HepG2 (cell line): ENCODE measurements around the gene NUCB1. TPM values are rescaled to one million over a fixed set of nuclear protein-coding genes. Genes with fewer than 3 reads are reported as not detected.
A peak's percentile ranks its signal among the peaks of the same experiment; 100 is the strongest.

Experiments
- BHLHE40 ChIP-seq: IDR thresholded peaks from 2 replicates; pipeline ENCODE4 v1.6.1; 2011; ENCODE audit warnings: low read length, improper control_type of control experiment
- CENPX ChIP-seq: sonication (generic); formaldehyde crosslinking; IDR thresholded peaks from 2 replicates; pipeline ENCODE4 v1.9.0; 2021; ENCODE audit warnings: mild to moderate bottlenecking, missing genetic modification reagents, moderate library complexity
- ETV5 ChIP-seq: IDR thresholded peaks from 2 replicates; pipeline ENCODE4 v1.6.1; 2018; ENCODE audit warnings: missing biosample characterization, missing genetic modification reagents, inconsistent platforms, borderline replicate concordance
- HDAC1 ChIP-seq: sonication (generic); formaldehyde crosslinking; IDR thresholded peaks from 2 replicates; pipeline ENCODE4 v1.5.1; 2020; ENCODE audit warnings: mild to moderate bottlenecking, missing genetic modification reagents
- MED1 ChIP-seq: sonication (generic); formaldehyde crosslinking; IDR thresholded peaks from 2 replicates; pipeline ENCODE4 v1.4.0; 2020; ENCODE audit warnings: missing genetic modification reagents
- NR2C2 ChIP-seq: sonication (generic); formaldehyde crosslinking; IDR thresholded peaks from 2 replicates; pipeline ENCODE4 v1.4.0; 2020; ENCODE audit warnings: missing genetic modification reagents, mild to moderate bottlenecking, moderate library complexity, borderline replicate concordance
- PCBP2 ChIP-seq: fragments of 200-400 bp; formaldehyde crosslinking; optimal IDR thresholded peaks from 2 replicates; pipeline ENCODE3; 2018; ENCODE audit warnings: low read length, low read depth; ENCODE audit not compliant: poor library complexity, severe bottlenecking
- SIN3A ChIP-seq: IDR thresholded peaks from 2 replicates; pipeline ENCODE4 v1.6.1; 2011; ENCODE audit warnings: low read depth, mild to moderate bottlenecking, control low read depth, low read length, borderline replicate concordance
- SP140L ChIP-seq: sonication (generic); formaldehyde crosslinking; IDR thresholded peaks from 2 replicates; pipeline ENCODE4 v1.4.0; 2020; ENCODE audit warnings: missing genetic modification reagents, borderline replicate concordance
- SP4 ChIP-seq: sonication (generic); formaldehyde crosslinking; IDR thresholded peaks from 2 replicates; pipeline ENCODE4 v1.8.1; 2023; ENCODE audit warnings: mild to moderate bottlenecking, missing genetic modification reagents
- SRF ChIP-seq: IDR thresholded peaks from 2 replicates; pipeline ENCODE4 v1.6.1; 2011; ENCODE audit warnings: mild to moderate bottlenecking, low read depth, low read length, moderate library complexity
- SRSF1 ChIP-seq: fragments of 200-400 bp; formaldehyde crosslinking; optimal IDR thresholded peaks from 2 replicates; pipeline ENCODE3; 2017; ENCODE audit warnings: mild to moderate bottlenecking, low read depth, low read length, moderate library complexity
- TRIM24 ChIP-seq: sonication (generic); formaldehyde crosslinking; IDR thresholded peaks from 2 replicates; pipeline ENCODE4 v1.8.0; 2022; ENCODE audit warnings: mild to moderate bottlenecking, missing genetic modification reagents
- ZNF121 ChIP-seq: sonication (generic); formaldehyde crosslinking; IDR thresholded peaks from 2 replicates; pipeline ENCODE4 v1.5.0; 2020; ENCODE audit warnings: mild to moderate bottlenecking, missing genetic modification reagents
- ZNF724P ChIP-seq: sonication (generic); formaldehyde crosslinking; IDR thresholded peaks from 2 replicates; pipeline ENCODE4 v1.8.0; 2022; ENCODE audit warnings: missing genetic modification reagents, borderline replicate concordance
- ZNF816 ChIP-seq: sonication (generic); formaldehyde crosslinking; IDR thresholded peaks from 2 replicates; pipeline ENCODE4 v1.8.0; 2022; ENCODE audit warnings: missing genetic modification reagents, mild to moderate bottlenecking, borderline replicate concordance
- polyA plus RNA-seq, 8 experiments: library from polyadenylated mRNA; depleted of rRNA in 3 of 8; stranded (reverse) in 7 of 8; unstranded in 1 of 8; fragments of >200 nt; fragmentation: Illumina TruSeq in 4 of 8; extraction: Trizol in 4 of 8; gene quantifications; 2 replicates each; pipeline versions ENCODE4 v1.2.1 to v1.2.3, GENCODE V29; 2011 to 2016; ENCODE audit warnings: low read depth in 4 of 8, missing spikeins in 1 of 8, mixed read lengths in 1 of 8; ENCODE audit not compliant: insufficient read depth in 1 of 8
- total RNA-seq, 5 experiments: library from RNA; depleted of rRNA; stranded (reverse); fragments of >200 nt; fragmentation: Illumina TruSeq; extraction: Trizol; gene quantifications; 2 replicates each; pipeline ENCODE4 v1.2.3, GENCODE V29; 2016; ENCODE audit warnings: low read depth in 1 of 5
- TF ChIP-seq, protein P1 (sequence below): sonication (generic); formaldehyde crosslinking; IDR thresholded peaks from 2 replicates; pipeline ENCODE4 v1.5.1; 2020; ENCODE audit warnings: mild to moderate bottlenecking, missing genetic modification reagents, borderline replicate concordance
- TF ChIP-seq, protein P2 (sequence below): sonication (generic); formaldehyde crosslinking; IDR thresholded peaks from 2 replicates; pipeline ENCODE4 v1.8.0; 2022; ENCODE audit warnings: missing genetic modification reagents, mild to moderate bottlenecking, inconsistent platforms, borderline replicate concordance
- TF ChIP-seq, protein P3 (sequence below): IDR thresholded peaks from 2 replicates; pipeline ENCODE4 v1.6.1; 2016
- TF ChIP-seq, protein P4 (sequence below): sonication (generic); formaldehyde crosslinking; IDR thresholded peaks from 2 replicates; pipeline ENCODE4 v1.5.0; 2020; ENCODE audit warnings: mild to moderate bottlenecking, missing genetic modification reagents
- TF ChIP-seq, protein P5 (sequence below): sonication (generic); formaldehyde crosslinking; IDR thresholded peaks from 2 replicates; pipeline ENCODE4 v1.8.0; 2022; ENCODE audit warnings: mild to moderate bottlenecking, missing genetic modification reagents, moderate library complexity
- TF ChIP-seq, protein P6 (sequence below): sonication (generic); formaldehyde crosslinking; IDR thresholded peaks from 2 replicates; pipeline ENCODE4 v1.8.1; 2023; ENCODE audit warnings: mild to moderate bottlenecking, missing genetic modification reagents

NUCB1 gene
- total and polyA plus RNA-seq, 2 of the 13 experiments (the other 11 are each of a cell fraction or from before 2014, with no cell fraction given): 82.3 to 106 TPM

DNA sequence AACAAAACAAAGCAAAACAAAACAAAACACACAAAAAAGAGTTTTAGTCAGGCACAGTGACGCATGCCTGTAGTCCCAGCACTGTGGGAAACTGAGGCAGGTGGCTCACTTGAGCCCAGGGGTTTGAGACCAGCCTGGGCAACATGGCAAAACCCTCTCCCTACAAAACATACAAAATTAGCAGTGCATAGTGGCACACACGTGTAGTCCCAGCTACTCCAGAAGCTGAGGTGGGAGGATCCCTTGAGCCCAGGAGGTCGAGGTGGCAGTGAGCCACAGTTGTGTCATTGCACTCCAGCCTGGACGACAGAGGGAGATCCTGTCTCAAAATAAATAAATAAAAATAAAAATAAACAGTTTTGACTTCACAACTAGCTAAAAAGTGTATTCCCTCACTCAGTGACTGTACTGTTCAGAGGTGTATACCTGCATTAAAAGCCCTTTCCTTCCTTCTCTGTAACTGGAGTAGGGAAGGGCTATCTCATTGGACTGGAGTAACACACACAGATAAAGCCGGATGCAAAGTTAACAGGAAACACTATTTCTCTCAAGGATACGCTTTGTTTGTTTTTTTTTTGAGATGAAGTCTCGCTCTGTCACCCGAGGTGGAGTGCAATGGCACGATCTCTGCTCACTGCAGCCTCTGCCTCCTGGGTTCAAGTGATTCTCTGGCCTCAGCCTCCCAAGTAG lies 50.9 kb downstream of the NUCB1 start (continued):
- TF ChIP-seq MED1 (peak; percentile 55), NR2C2 (no peak), SP4 (no peak), ZNF816 (CRISPR knock-in tag) (no peak), CENPX (CRISPR knock-in tag) (no peak), ZNF724P (CRISPR knock-in tag) (no peak), PCBP2 (no peak), SRSF1 (no peak), SIN3A (no peak), BHLHE40 (no peak), ZNF121 (CRISPR knock-in tag) (no peak), SRF (no peak), HDAC1 (CRISPR knock-in tag) (0 out of 2 replicates have a peak, but pooled peaks have one; percentile 22), TRIM24 (no peak), SP140L (CRISPR knock-in tag) (no peak), ETV5 (CRISPR knock-in tag) (peak; percentile 77; the same call in 1 of the 2 replicates)
- TF ChIP-seq, protein P1, sequence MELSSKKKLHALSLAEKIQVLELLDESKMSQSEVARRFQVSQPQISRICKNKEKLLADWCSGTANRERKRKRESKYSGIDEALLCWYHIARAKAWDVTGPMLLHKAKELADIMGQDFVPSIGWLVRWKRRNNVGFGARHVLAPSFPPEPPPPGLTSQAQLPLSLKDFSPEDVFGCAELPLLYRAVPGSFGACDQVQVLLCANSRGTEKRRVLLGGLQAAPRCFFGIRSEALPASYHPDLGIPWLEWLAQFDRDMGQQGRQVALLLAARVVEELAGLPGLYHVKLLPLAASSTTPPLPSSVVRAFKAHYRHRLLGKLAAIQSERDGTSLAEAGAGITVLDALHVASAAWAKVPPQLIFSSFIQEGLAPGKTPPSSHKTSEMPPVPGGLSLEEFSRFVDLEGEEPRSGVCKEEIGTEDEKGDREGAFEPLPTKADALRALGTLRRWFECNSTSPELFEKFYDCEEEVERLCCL (CRISPR knock-in tag): no peak
- TF ChIP-seq, protein P2, sequence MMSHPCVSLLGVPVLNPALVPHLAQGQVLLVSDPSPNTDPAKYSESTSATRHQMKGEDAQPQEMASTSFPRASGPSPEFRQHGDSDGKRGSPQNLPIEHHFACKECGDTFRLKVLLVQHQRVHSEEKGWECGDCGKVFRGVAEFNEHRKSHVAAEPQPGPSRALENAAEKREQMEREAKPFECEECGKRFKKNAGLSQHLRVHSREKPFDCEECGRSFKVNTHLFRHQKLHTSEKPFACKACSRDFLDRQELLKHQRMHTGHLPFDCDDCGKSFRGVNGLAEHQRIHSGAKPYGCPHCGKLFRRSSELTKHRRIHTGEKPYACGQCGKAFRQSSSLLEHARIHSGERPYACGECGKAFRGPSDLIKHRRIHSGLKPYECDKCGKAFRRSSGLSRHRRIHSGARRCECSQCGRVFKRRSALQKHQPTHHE (CRISPR knock-in tag): no peak
- TF ChIP-seq, protein P3, sequence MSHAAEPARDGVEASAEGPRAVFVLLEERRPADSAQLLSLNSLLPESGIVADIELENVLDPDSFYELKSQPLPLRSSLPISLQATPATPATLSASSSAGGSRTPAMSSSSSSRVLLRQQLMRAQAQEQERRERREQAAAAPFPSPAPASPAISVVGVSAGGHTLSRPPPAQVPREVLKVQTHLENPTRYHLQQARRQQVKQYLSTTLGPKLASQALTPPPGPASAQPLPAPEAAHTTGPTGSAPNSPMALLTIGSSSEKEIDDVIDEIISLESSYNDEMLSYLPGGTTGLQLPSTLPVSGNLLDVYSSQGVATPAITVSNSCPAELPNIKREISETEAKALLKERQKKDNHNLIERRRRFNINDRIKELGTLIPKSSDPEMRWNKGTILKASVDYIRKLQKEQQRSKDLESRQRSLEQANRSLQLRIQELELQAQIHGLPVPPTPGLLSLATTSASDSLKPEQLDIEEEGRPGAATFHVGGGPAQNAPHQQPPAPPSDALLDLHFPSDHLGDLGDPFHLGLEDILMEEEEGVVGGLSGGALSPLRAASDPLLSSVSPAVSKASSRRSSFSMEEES: no peak
- TF ChIP-seq, protein P4, sequence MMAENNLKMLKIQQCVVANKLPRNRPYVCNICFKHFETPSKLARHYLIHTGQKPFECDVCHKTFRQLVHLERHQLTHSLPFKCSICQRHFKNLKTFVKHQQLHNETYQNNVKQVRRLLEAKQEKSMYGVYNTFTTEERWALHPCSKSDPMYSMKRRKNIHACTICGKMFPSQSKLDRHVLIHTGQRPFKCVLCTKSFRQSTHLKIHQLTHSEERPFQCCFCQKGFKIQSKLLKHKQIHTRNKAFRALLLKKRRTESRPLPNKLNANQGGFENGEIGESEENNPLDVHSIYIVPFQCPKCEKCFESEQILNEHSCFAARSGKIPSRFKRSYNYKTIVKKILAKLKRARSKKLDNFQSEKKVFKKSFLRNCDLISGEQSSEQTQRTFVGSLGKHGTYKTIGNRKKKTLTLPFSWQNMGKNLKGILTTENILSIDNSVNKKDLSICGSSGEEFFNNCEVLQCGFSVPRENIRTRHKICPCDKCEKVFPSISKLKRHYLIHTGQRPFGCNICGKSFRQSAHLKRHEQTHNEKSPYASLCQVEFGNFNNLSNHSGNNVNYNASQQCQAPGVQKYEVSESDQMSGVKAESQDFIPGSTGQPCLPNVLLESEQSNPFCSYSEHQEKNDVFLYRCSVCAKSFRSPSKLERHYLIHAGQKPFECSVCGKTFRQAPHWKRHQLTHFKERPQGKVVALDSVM (CRISPR knock-in tag): peak; percentile 96
- TF ChIP-seq, protein P5, sequence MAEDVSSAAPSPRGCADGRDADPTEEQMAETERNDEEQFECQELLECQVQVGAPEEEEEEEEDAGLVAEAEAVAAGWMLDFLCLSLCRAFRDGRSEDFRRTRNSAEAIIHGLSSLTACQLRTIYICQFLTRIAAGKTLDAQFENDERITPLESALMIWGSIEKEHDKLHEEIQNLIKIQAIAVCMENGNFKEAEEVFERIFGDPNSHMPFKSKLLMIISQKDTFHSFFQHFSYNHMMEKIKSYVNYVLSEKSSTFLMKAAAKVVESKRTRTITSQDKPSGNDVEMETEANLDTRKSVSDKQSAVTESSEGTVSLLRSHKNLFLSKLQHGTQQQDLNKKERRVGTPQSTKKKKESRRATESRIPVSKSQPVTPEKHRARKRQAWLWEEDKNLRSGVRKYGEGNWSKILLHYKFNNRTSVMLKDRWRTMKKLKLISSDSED (CRISPR knock-in tag): no peak
- TF ChIP-seq, protein P6, sequence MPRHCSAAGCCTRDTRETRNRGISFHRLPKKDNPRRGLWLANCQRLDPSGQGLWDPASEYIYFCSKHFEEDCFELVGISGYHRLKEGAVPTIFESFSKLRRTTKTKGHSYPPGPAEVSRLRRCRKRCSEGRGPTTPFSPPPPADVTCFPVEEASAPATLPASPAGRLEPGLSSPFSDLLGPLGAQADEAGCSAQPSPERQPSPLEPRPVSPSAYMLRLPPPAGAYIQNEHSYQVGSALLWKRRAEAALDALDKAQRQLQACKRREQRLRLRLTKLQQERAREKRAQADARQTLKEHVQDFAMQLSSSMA (CRISPR knock-in tag): no peak
